Measurements from ENCODE around the gene TMEM132C. TPM values are rescaled to one million over a fixed set of nuclear protein-coding genes. Genes with fewer than 3 reads are reported as not detected.

Gene TMEM132C
- total and polyA plus RNA-seq, 2 experiments from 2014 or later: not detected

DNA sequence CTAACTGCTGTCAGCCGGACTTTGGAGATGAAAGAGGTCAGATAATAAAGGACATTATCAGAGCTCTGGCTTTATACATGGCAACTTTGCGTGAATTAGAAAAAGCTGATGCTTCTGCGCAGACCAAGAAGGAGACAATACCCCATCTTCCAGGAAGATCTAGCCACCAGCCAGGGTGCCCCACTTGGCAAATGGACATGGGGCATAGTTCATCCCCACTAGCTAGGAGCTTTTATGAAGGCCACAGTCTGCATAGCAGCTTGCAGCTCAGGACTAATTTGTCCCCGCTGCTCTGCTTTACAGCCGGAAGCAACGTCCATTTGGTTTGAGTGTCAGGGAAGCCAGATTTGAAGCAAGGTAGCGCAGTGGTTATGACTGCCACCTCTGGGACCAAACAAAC lies 101.0 kb downstream of the TMEM132C start (continued):
- TF ChIP-seq, protein P1, sequence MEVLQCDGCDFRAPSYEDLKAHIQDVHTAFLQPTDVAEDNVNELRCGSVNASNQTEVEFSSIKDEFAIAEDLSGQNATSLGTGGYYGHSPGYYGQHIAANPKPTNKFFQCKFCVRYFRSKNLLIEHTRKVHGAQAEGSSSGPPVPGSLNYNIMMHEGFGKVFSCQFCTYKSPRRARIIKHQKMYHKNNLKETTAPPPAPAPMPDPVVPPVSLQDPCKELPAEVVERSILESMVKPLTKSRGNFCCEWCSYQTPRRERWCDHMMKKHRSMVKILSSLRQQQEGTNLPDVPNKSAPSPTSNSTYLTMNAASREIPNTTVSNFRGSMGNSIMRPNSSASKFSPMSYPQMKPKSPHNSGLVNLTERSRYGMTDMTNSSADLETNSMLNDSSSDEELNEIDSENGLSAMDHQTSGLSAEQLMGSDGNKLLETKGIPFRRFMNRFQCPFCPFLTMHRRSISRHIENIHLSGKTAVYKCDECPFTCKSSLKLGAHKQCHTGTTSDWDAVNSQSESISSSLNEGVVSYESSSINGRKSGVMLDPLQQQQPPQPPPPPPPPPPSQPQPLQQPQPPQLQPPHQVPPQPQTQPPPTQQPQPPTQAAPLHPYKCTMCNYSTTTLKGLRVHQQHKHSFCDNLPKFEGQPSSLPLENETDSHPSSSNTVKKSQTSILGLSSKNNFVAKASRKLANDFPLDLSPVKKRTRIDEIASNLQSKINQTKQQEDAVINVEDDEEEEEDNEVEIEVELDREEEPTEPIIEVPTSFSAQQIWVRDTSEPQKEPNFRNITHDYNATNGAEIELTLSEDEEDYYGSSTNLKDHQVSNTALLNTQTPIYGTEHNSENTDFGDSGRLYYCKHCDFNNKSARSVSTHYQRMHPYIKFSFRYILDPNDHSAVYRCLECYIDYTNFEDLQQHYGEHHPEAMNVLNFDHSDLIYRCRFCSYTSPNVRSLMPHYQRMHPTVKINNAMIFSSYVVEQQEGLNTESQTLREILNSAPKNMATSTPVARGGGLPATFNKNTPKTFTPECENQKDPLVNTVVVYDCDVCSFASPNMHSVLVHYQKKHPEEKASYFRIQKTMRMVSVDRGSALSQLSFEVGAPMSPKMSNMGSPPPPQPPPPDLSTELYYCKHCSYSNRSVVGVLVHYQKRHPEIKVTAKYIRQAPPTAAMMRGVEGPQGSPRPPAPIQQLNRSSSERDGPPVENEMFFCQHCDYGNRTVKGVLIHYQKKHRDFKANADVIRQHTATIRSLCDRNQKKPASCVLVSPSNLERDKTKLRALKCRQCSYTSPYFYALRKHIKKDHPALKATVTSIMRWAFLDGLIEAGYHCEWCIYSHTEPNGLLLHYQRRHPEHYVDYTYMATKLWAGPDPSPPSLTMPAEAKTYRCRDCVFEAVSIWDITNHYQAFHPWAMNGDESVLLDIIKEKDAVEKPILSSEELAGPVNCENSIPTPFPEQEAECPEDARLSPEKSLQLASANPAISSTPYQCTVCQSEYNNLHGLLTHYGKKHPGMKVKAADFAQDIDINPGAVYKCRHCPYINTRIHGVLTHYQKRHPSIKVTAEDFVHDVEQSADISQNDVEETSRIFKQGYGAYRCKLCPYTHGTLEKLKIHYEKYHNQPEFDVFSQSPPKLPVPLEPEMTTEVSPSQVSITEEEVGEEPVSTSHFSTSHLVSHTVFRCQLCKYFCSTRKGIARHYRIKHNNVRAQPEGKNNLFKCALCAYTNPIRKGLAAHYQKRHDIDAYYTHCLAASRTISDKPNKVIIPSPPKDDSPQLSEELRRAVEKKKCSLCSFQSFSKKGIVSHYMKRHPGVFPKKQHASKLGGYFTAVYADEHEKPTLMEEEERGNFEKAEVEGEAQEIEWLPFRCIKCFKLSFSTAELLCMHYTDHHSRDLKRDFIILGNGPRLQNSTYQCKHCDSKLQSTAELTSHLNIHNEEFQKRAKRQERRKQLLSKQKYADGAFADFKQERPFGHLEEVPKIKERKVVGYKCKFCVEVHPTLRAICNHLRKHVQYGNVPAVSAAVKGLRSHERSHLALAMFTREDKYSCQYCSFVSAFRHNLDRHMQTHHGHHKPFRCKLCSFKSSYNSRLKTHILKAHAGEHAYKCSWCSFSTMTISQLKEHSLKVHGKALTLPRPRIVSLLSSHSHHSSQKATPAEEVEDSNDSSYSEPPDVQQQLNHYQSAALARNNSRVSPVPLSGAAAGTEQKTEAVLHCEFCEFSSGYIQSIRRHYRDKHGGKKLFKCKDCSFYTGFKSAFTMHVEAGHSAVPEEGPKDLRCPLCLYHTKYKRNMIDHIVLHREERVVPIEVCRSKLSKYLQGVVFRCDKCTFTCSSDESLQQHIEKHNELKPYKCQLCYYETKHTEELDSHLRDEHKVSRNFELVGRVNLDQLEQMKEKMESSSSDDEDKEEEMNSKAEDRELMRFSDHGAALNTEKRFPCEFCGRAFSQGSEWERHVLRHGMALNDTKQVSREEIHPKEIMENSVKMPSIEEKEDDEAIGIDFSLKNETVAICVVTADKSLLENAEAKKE (CRISPR knock-in tag; IDR thresholded peaks at IDR 0.05): no peak
- no peak for TF ChIP-seq EZH2phosphoT487 (IDR thresholded peaks at IDR 0.05; ENCODE audit: unreplicated experiment)

DNA sequence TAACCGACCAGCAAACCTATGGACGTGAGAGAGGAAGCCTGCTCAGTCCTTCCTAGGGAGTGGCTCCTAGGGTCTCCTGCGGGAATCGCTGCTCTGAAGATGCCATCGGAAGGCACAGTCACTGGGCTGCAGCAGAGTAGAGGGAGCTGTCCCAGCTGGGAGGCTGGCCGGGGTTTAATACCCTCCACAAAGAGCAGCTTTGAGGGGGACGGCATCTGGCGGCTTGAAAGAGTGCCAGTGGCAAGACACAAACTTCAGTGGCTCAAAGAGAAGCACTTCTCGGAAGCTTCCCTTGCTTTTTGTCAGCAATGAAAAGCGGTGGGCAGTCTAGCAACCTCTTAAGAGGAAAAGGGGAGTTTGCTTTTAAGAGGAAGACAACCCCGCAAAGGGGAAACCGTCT lies 114.6 kb downstream of the TMEM132C start:
- peaks cover 60% of the 10 kb centered on the region for H3K36me3 Mint-ChIP-seq (ENCODE audit: low read depth)
- H3K27ac Mint-ChIP-seq: no peak overlapping the region
- H3K27ac ChIP-seq (ENCODE audit: low read depth): no peak overlapping the region
- H3K4me1 Mint-ChIP-seq: no peaks in the 10 kb centered on the region
- H3K4me2 ChIP-seq: no peak overlapping the region
- no peaks in the 10 kb centered on the region for H3F3A ChIP-seq (replicated peaks; ENCODE audit: low read depth)
- ATAC-seq (no peak), DNase-seq (ENCODE audit: low spot score) (no peak)
- no peak overlapping the region for H3K4me3 ChIP-seq
- no peaks in the 10 kb centered on the region for H3K79me2 ChIP-seq (replicated peaks; ENCODE audit: insufficient read depth)
- no peaks in the 10 kb centered on the region for H3K4me1 ChIP-seq (ENCODE audit: insufficient read depth)
- no peaks in the 10 kb centered on the region for H3K9me2 ChIP-seq (ENCODE audit: insufficient read depth)
- no peak overlapping the region for H2AFZ ChIP-seq
- no peaks in the 10 kb centered on the region for H3K27me3 Mint-ChIP-seq (ENCODE audit: insufficient read depth, low read depth, poor library complexity)
- H4K20me1 ChIP-seq (replicated peaks; ENCODE audit: insufficient read depth): no peaks in the 10 kb centered on the region
- peaks cover 98% of the 10 kb centered on the region for H3K9me3 Mint-ChIP-seq
- no peaks in the 10 kb centered on the region for H3K27me3 ChIP-seq (ENCODE audit: insufficient read depth)
- no peaks in the 10 kb centered on the region for H3K36me3 ChIP-seq (ENCODE audit: insufficient read depth)
- no peak overlapping the region for H3K4me3 Mint-ChIP-seq
- TF ChIP-seq, protein P2, sequence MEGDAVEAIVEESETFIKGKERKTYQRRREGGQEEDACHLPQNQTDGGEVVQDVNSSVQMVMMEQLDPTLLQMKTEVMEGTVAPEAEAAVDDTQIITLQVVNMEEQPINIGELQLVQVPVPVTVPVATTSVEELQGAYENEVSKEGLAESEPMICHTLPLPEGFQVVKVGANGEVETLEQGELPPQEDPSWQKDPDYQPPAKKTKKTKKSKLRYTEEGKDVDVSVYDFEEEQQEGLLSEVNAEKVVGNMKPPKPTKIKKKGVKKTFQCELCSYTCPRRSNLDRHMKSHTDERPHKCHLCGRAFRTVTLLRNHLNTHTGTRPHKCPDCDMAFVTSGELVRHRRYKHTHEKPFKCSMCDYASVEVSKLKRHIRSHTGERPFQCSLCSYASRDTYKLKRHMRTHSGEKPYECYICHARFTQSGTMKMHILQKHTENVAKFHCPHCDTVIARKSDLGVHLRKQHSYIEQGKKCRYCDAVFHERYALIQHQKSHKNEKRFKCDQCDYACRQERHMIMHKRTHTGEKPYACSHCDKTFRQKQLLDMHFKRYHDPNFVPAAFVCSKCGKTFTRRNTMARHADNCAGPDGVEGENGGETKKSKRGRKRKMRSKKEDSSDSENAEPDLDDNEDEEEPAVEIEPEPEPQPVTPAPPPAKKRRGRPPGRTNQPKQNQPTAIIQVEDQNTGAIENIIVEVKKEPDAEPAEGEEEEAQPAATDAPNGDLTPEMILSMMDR (conservative IDR thresholded peaks at IDR 0.05; ENCODE audit: low read depth in 2 of 2): no peak
- TF ChIP-seq POLR2AphosphoS5 (IDR thresholded peaks at IDR 0.05; ENCODE audit: low read depth): no peak
- TF ChIP-seq, protein P3, sequence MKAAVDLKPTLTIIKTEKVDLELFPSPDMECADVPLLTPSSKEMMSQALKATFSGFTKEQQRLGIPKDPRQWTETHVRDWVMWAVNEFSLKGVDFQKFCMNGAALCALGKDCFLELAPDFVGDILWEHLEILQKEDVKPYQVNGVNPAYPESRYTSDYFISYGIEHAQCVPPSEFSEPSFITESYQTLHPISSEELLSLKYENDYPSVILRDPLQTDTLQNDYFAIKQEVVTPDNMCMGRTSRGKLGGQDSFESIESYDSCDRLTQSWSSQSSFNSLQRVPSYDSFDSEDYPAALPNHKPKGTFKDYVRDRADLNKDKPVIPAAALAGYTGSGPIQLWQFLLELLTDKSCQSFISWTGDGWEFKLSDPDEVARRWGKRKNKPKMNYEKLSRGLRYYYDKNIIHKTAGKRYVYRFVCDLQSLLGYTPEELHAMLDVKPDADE (IDR thresholded peaks at IDR 0.05): no peak
- TF ChIP-seq JUNB (IDR thresholded peaks at IDR 0.05; ENCODE audit: unreplicated experiment): no peak
- TF ChIP-seq CREB1 (CRISPR knock-in tag; IDR thresholded peaks at IDR 0.05; ENCODE audit: low read depth): no peak
- TF ChIP-seq NANOG (IDR thresholded peaks at IDR 0.05; ENCODE audit: borderline replicate concordance): no peak
- TF ChIP-seq ZNF331 (CRISPR knock-in tag; IDR thresholded peaks at IDR 0.05; ENCODE audit: low read depth): no peak

Data from GM23338 (cell line).